ENCODE results near the gene SLC26A11.

- no peak for TF ChIP-seq POLR2A (IDR thresholded peaks at IDR 0.05; ENCODE audit: low read depth, low read length)
- TF ChIP-seq TAF1 (IDR thresholded peaks at IDR 0.05; ENCODE audit: borderline replicate concordance, low read depth, low read length) = no peak
- no peak for TF ChIP-seq POLR2AphosphoS5 (IDR thresholded peaks at IDR 0.05; ENCODE audit: low read depth, low read length)
These were observed 34.3 kb upstream of the SLC26A11 start for GRCh38 chr17:80185968-80186367.

All from GM12892 (cell line).